DND-41 (cell line): ENCODE measurements around the gene LRRC75B.

Experiments used
- ATAC-seq: fragments of 200-7000 bp; cut with Tn5 transposase; 3 replicates; pipeline ENCODE4 v1.9.1; 2021; ENCODE audit warnings: low read depth; ENCODE audit not compliant: insufficient read depth
- DNase-seq: peaks from one replicate; pipeline ENCODE4 v3.0.0-alpha.2; 2020
- H2AFZ ChIP-seq: 2 replicates; pipeline ENCODE4 v1.6.0; 2012; ENCODE audit warnings: low read depth, low read length
- H3K27ac ChIP-seq: 2 replicates; pipeline ENCODE4 v1.5.1; 2012; ENCODE audit warnings: low read length, inconsistent platforms
- H3K27me3 ChIP-seq: fragments of 200-600 bp; sonication (generic); 2 replicates; pipeline ENCODE4 v1.6.0; 2012; ENCODE audit warnings: low read length, mild to moderate bottlenecking, inconsistent platforms; ENCODE audit not compliant: insufficient read depth, poor library complexity
- H3K36me3 ChIP-seq: 2 replicates; pipeline ENCODE4 v1.5.1; 2012; ENCODE audit warnings: low read length, inconsistent platforms; ENCODE audit not compliant: insufficient read depth
- H3K4me1 ChIP-seq: 2 replicates; pipeline ENCODE4 v1.5.1; 2012; ENCODE audit warnings: mild to moderate bottlenecking, low read length; ENCODE audit not compliant: insufficient read depth
- H3K4me2 ChIP-seq: 2 replicates; pipeline ENCODE4 v1.6.0; 2012; ENCODE audit warnings: mild to moderate bottlenecking, moderate library complexity, low read length, inconsistent platforms; ENCODE audit not compliant: insufficient read depth
- H3K4me3 ChIP-seq, 2 experiments: fragments of 200-600 bp in 1 of 2; shearing (Covaris generic) in 1 of 2; 2 replicates each; pipeline ENCODE4 v1.5.1; 2012 to 2016; ENCODE audit warnings: inconsistent platforms in 2 of 2, low read length in 2 of 2, mild to moderate bottlenecking in 2 of 2, low read depth in 1 of 2, moderate library complexity in 1 of 2
- H3K79me2 ChIP-seq: 2 replicates; pipeline ENCODE4 v1.6.0; 2012; ENCODE audit warnings: low read length, inconsistent platforms; ENCODE audit not compliant: insufficient read depth
- H3K9ac ChIP-seq: 2 replicates; pipeline ENCODE4 v1.6.0; 2012; ENCODE audit warnings: low read depth, mild to moderate bottlenecking, inconsistent platforms, low read length, moderate library complexity
- H3K9me3 ChIP-seq: 2 replicates; pipeline ENCODE4 v1.5.1; 2012; ENCODE audit warnings: low read length, moderate library complexity, mild to moderate bottlenecking, inconsistent platforms; ENCODE audit not compliant: insufficient read depth, severe bottlenecking
- H4K20me1 ChIP-seq: 2 replicates; pipeline ENCODE4 v1.6.0; 2012; ENCODE audit warnings: low read length; ENCODE audit not compliant: insufficient read depth
- CTCF ChIP-seq: IDR thresholded peaks from 2 replicates; pipeline ENCODE4 v1.5.1; 2012; ENCODE audit warnings: borderline replicate concordance, low read length, moderate library complexity, mild to moderate bottlenecking; ENCODE audit not compliant: poor library complexity, severe bottlenecking; ENCODE audit errors: extremely low read depth
- EZH2 ChIP-seq: IDR thresholded peaks from 3 replicates; pipeline ENCODE4 v1.6.1; 2012; ENCODE audit warnings: borderline replicate concordance, low read depth, mild to moderate bottlenecking, moderate library complexity, low read length, inconsistent platforms; ENCODE audit not compliant: severe bottlenecking

The LRRC75B gene

GRCh38 chr22:24595863-24596262, 3.0 kb upstream of the LRRC75B start:
- no peak overlapping the region for H3K27ac ChIP-seq
- no peaks in the 10 kb centered on the region for H4K20me1 ChIP-seq
- H3K27me3 ChIP-seq, result no peaks in the 10 kb centered on the region
- no peaks in the 10 kb centered on the region for H3K79me2 ChIP-seq
- no peak overlapping the region for H2AFZ ChIP-seq
- no peak overlapping the region for H3K9ac ChIP-seq
- ATAC-seq, result no peak
- H3K36me3 ChIP-seq, result no peaks in the 10 kb centered on the region
- H3K9me3 ChIP-seq, result no peaks in the 10 kb centered on the region
- H3K4me3 ChIP-seq, result no peak overlapping the region
- H3K4me1 ChIP-seq, result no peaks in the 10 kb centered on the region
- no peak overlapping the region for H3K4me2 ChIP-seq
- no peak for TF ChIP-seq EZH2
- TF ChIP-seq CTCF, result no peak
- DNase-seq, result no peak

- Histone ChIP-seq H3K4me3 (no peak overlapping the region), H3K27ac (no peak overlapping the region), H3K27me3 (no peaks in the 10 kb centered on the region), H3K9ac (no peak overlapping the region), H3K9me3 (no peaks in the 10 kb centered on the region), H3K4me1 (no peaks in the 10 kb centered on the region), H2AFZ (no peak overlapping the region), H3K79me2 (no peaks in the 10 kb centered on the region), H3K4me2 (no peak overlapping the region), H4K20me1 (no peaks in the 10 kb centered on the region), H3K36me3 (no peaks in the 10 kb centered on the region)
- DNase-seq (no peak), ATAC-seq (no peak)
- no peak for TF ChIP-seq CTCF
- TF ChIP-seq EZH2, result no peak
These were observed 2.4 kb upstream of the LRRC75B start for GRCh38 chr22:24595228-24595627.

GRCh38 chr22:24594569-24595120, 1.8 kb upstream of the LRRC75B start:
- no peaks in the 10 kb centered on the region for H4K20me1 ChIP-seq
- H3K4me2 ChIP-seq, result no peak overlapping the region
- DNase-seq (no peak), ATAC-seq (no peak)
- no peak overlapping the region for H3K9ac ChIP-seq
- H2AFZ ChIP-seq, result no peak overlapping the region
- no peak for TF ChIP-seq EZH2
- TF ChIP-seq CTCF, result no peak
- no peaks in the 10 kb centered on the region for H3K79me2 ChIP-seq
- no peaks in the 10 kb centered on the region for H3K36me3 ChIP-seq
- no peak overlapping the region for H3K4me3 ChIP-seq
- H3K9me3 ChIP-seq, result no peaks in the 10 kb centered on the region
- no peak overlapping the region; the same call in 1 of the 2 replicates for H3K27ac ChIP-seq
- no peaks in the 10 kb centered on the region for H3K27me3 ChIP-seq
- H3K4me1 ChIP-seq, result no peaks in the 10 kb centered on the region
